ENCODE data around the gene RTN4.

- TF ChIP-seq REST (IDR thresholded peaks at IDR 0.05; ENCODE audit: insufficient read depth in 1 of 2, low read depth in 2 of 2, low read length in 2 of 2), result no peak
- TF ChIP-seq POLR2AphosphoS5 (IDR thresholded peaks at IDR 0.05; ENCODE audit: low read depth, low read length), result no peak
Measured at GRCh38 chr2:54941248-54941984, 108.8 kb downstream of the RTN4 start.

Data from PFSK-1 (cell line).